Heart left ventricle (tissue), 16 donors: ENCODE data around the gene PAX2. TPM values are rescaled to one million over a fixed set of nuclear protein-coding genes. Genes with fewer than 3 reads are reported as not detected.
A peak's percentile ranks its signal among the peaks of the same experiment; 100 is the strongest.

Experiments used
- ATAC-seq, 4 donors: fragments of 200-7000 bp; cut with Tn5 transposase; one replicate each; pipeline ENCODE4 v1.9.1; 2020 to 2022; ENCODE audit warnings: moderate library complexity in 4 of 4, mild to moderate bottlenecking in 3 of 4, moderate number of reproducible peaks in 1 of 4
- DNase-seq, 5 donors: peaks; one replicate each; pipeline ENCODE4 v3.0.0-alpha.2; 2020
- H3K27ac ChIP-seq, 12 donors: fragments of 200-600 bp; sonication (generic) in 4 of 12; one replicate each; pipeline versions ENCODE4 v1.5.0 to v1.8.0; 2016 to 2022; ENCODE audit warnings: mild to moderate bottlenecking in 2 of 12
- H3K27me3 ChIP-seq, 9 donors: fragments of 200-600 bp; sonication (generic) in 2 of 9; one replicate each; pipeline versions ENCODE4 v1.5.1 to v1.8.0; 2016 to 2022; ENCODE audit warnings: mild to moderate bottlenecking in 3 of 9
- H3K36me3 ChIP-seq, 9 donors: fragments of 200-600 bp; sonication (generic) in 2 of 9; one replicate each; pipeline versions ENCODE4 v1.5.0 to v1.8.0; 2018 to 2022; ENCODE audit warnings: mild to moderate bottlenecking in 2 of 9
- H3K4me1 ChIP-seq, 12 donors: fragments of 200-600 bp; sonication (generic) in 4 of 12; one replicate each; pipeline versions ENCODE4 v1.5.0 to v1.8.0; 2016 to 2022; ENCODE audit warnings: mild to moderate bottlenecking in 3 of 12
- H3K4me3 ChIP-seq, 12 donors: fragments of 200-600 bp; sonication (generic) in 4 of 12; one replicate each; pipeline versions ENCODE4 v1.5.0 to v1.8.0; 2017 to 2022; ENCODE audit warnings: mild to moderate bottlenecking in 9 of 12, moderate library complexity in 4 of 12
- H3K9me3 ChIP-seq, 12 donors: fragments of 200-600 bp; sonication (generic) in 4 of 12; one replicate each; pipeline versions ENCODE4 v1.5.0 to v1.8.0; 2016 to 2022; ENCODE audit warnings: mild to moderate bottlenecking in 1 of 12
- POLR2A ChIP-seq, 2 donors: fragments of 450-650 bp; IDR thresholded peaks; one replicate each; pipeline ENCODE4 v1.6.1; 2017; ENCODE audit warnings: antibody characterized with exemption in 2 of 2, mild to moderate bottlenecking in 2 of 2, moderate library complexity in 2 of 2
- WGBS, 4 donors: extraction: QIAGEN DNeasy Blood & Tissue Kit in 2 of 4; methylation state at CpG; one replicate each; pipeline versions ENCODE4 v1.1.5 to v1.1.7; 2013 to 2018; 5-methylcytosine and 5-hydroxymethylcytosine counted together
- intact Hi-C, 10 donors: fragments of 100-400 bp; cut with DNase I; formaldehyde crosslinking; loops; one replicate each; pipeline versions ENCODE4 v1.11.1 to v1.14.2; 2022
- polyA plus RNA-seq, 2 donors: library from polyadenylated mRNA; stranded (reverse); fragments of 200-250 nt; gene quantifications; one replicate each; pipeline ENCODE4 v1.2.3, GENCODE V29; 2013
- total RNA-seq, 9 donors: library from RNA; depleted of rRNA in 2 of 9; stranded (reverse); fragments of >200 nt in 2 of 9; fragmentation: NEBNext Ultra II Directional in 3 of 9; extraction: Animal tissue kit (Norgen Biotek cat#: 25700) in 3 of 9; gene quantifications; one replicate each; pipeline versions ENCODE4 v1.1.0 to v1.2.4, GENCODE V29; 2016 to 2023
- TF ChIP-seq, protein P1 (sequence below), 12 donors: fragments of 200-600 bp; sonication (generic) in 4 of 12; IDR thresholded peaks; one replicate each; pipeline versions ENCODE4 v1.5.0 to v1.8.0; 2018 to 2022; ENCODE audit warnings: antibody characterized with exemption in 12 of 12, mild to moderate bottlenecking in 5 of 12
- donor health status: ischemic (EF 13 %, LVEDD 7.1; RV severe dilation, severe dysfunction).
- donor health status: healthy with polysubstance abuse.
- donor health status: DM: no; HTN: yes; CAD: no.
- donor health status: DM: no; HTN: no; CAD: no.
- donor health status: ischemic (EF 25% LVEDD 6.9; RV normal size, moderate dysfunction).
- donor health status: ischemic (EF 25% LVEDD 5.7; RV mildly dilated, moderate dysfunction).
- donor health status: healthy.
- donor health status: DM: yes; HTN: yes; CAD: no.
- donor health status: ischemic (EF 35%, LVEDD 5.7; RV mildly dilated, moderate dysfunction).
- donor health status: nonischemic (EF 11% LVEDD 7.7; RV severe dilation, severe dysfunction).
- donor health status: DM: yes; HTN: yes; CAD: no.
- donor health status: PGD.
- donor health status: ischemic (EF 29% LVEDD 5.4; RV normal size, mild dysfunction).
- donor health status: nonischemic (EF 23%, LVEDD 6.1; RV moderate dilation, normal function).

PAX2 gene
- total and polyA plus RNA-seq, 11 donors, result not detected

DNA sequence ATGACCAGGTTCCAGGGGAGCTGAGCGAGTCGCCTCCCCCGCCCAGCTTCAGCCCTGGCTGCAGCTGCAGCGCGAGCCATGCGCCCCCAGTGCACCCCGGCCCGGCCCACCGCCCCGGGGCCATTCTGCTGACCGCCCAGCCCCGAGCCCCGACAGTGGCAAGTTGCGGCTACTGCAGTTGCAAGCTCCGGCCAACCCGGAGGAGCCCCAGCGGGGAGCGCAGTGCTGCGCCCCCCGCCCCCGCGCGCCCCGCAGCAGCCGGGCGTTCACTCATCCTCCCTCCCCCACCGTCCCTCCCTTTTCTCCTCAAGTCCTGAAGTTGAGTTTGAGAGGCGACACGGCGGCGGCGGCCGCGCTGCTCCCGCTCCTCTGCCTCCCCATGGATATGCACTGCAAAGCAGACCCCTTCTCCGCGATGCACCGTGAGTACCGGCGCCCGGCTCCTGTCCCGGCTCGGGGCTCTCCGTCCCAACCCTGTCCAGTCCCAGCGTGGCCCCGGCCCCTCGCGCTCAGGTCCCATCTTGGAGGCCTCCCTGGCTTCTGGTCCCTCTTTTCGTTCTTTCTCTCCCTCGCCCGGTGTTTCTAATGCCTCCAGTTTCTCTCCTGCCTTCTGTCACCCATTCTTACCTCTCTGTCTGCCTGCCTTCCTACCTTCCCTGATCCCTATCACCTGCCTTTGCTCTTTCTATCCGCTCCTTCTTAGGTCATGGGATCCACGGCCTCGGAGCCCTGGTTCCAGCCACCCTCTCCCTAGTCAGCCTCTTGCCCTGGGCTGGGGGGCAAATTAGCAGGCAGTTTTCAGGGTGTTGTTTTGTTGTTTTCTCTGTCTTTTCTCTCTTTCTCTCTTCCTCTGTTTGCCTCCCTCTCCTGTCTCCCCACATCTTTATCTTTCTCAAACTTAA is 751 bp downstream of the PAX2 start:
- ATAC-seq (no peak), DNase-seq (no peak)
- Histone ChIP-seq H3K27me3 (peaks cover 76 to 100% (median 100%) of the 10 kb centered on the region in 9 donors), H3K9me3 (no peaks in the 10 kb centered on the region), H3K4me1 (peaks cover 0 to 70% (median 36%) of the 10 kb centered on the region in 12 donors), H3K36me3 (no peaks in the 10 kb centered on the region), H3K4me3 (peak overlapping the region in 11 of 12 donors; percentile 20 to 48 (median 37)), H3K27ac (no peak overlapping the region)
- intact Hi-C loops, result loop anchor here in 4 of 10 donors (10.0 kb wide), 1 partner anchor 181 kb away; no protein-coding TSS in a partner anchor
- 2 to 3% (median 2%) methylated on average over 25 to 54 of the region's 54 CpGs for WGBS, 4 donors
- no peak for TF ChIP-seq POLR2A (IDR thresholded peaks at IDR 0.05)
- TF ChIP-seq, protein P1, sequence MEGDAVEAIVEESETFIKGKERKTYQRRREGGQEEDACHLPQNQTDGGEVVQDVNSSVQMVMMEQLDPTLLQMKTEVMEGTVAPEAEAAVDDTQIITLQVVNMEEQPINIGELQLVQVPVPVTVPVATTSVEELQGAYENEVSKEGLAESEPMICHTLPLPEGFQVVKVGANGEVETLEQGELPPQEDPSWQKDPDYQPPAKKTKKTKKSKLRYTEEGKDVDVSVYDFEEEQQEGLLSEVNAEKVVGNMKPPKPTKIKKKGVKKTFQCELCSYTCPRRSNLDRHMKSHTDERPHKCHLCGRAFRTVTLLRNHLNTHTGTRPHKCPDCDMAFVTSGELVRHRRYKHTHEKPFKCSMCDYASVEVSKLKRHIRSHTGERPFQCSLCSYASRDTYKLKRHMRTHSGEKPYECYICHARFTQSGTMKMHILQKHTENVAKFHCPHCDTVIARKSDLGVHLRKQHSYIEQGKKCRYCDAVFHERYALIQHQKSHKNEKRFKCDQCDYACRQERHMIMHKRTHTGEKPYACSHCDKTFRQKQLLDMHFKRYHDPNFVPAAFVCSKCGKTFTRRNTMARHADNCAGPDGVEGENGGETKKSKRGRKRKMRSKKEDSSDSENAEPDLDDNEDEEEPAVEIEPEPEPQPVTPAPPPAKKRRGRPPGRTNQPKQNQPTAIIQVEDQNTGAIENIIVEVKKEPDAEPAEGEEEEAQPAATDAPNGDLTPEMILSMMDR (IDR thresholded peaks at IDR 0.05), result no peak

DNA sequence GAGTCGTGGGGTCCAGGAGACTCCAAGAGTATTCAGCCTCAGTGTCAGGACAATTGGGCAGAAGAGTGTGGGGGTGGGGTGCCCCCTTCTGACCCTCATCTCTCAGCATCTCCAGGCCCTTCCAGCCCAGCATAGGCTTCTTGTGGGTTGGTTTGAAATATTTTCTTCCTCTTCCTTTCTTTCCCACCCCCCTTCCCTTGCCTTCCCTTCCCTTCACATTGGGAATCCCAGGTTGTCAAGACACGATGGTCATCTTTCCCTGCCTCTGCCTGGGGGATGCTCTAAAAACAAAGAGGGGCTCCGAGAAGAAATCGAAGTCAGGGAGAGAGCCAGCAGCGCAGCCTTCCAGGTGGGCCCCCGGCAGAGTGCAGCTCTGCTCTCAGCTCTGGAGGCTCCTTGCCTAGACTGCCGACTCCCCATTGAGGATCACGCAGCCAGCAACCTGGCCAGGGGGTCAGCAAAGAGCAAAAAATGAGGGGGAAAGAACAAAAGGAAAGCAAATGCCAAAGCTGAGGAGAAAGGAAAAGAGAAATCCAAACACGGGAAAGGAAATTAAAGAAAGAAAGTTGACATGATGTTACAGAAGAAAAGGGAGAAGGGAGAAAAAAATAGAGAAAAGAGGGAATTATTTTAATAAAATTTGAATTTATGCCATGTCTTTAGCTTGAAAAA is 1.5 kb downstream of the PAX2 start:
- TF ChIP-seq, protein P1 (IDR thresholded peaks at IDR 0.05), result no peak
- TF ChIP-seq POLR2A (IDR thresholded peaks at IDR 0.05), result no peak
- no peaks in the 10 kb centered on the region for H3K36me3 ChIP-seq
- DNase-seq, result no peak
- no peak for ATAC-seq
- no peaks in the 10 kb centered on the region for H3K9me3 ChIP-seq
- H3K27me3 ChIP-seq, result peaks cover 73 to 100% (median 99%) of the 10 kb centered on the region in 9 donors
- no peak overlapping the region for H3K27ac ChIP-seq
- peak overlapping the region in 1 of 12 donors; percentile 12 for H3K4me3 ChIP-seq
- intact Hi-C loops, result loop anchor here in 4 of 10 donors (10.0 kb wide), 1 partner anchor 182 kb away; no protein-coding TSS in a partner anchor
- peaks cover 0 to 63% (median 36%) of the 10 kb centered on the region in 12 donors for H3K4me1 ChIP-seq
- 5 to 11% (median 5%) methylated on average over 9 of the region's 9 CpGs for WGBS, 4 donors

DNA sequence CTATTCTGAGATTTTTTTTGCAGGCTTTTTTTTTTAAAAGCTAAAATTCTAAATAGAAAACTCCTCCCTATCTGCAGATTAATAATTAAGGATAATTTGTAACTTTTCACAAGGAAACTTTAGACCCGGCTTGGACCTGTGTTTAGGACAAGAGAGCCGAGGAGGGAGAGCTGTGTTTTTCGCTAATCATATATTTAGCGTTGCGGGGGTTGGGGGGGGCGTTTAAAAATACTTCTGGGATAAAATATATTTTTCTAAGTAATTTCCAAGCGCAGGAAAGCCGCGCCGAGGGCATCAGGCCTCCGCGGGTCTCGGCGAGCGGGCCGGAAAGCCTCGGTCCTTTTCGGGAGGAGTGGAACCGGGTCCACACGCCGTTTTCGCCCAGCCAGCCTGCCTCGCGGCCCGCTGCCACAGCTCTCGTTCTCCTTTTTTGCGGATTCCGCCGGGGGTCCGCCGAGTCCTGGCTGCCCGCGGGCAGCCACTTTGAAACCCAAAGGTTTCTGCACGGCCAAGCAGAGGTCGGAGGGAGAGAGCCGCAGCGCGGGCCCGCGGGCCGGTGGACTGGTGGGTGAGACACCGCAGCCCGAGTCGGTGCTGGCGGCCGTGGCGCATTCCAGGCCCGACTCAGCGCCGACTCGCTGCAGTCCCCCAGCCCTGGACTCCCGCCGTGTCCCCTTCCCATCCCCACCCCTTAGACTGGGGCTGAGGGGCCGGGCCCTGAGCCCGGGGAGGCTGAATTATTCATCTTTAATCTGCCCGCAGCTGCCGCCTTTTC is 2.3 kb downstream of the PAX2 start:
- Histone ChIP-seq H3K9me3 (no peaks in the 10 kb centered on the region), H3K27me3 (peaks cover 71 to 100% (median 98%) of the 10 kb centered on the region in 9 donors), H3K4me1 (peaks cover 0 to 57% (median 36%) of the 10 kb centered on the region in 12 donors), H3K4me3 (peak overlapping the region in 9 of 12 donors; percentile 11 to 41 (median 27)), H3K36me3 (no peaks in the 10 kb centered on the region), H3K27ac (no peak overlapping the region)
- intact Hi-C loops, result loop anchor here in 4 of 10 donors (10.0 kb wide), 1 partner anchor 183 kb away; no protein-coding TSS in a partner anchor
- TF ChIP-seq, protein P1 (IDR thresholded peaks at IDR 0.05), result no peak
- TF ChIP-seq POLR2A (IDR thresholded peaks at IDR 0.05), result no peak
- no peak for DNase-seq
- no peak for ATAC-seq
- whole genome bisulfite sequencing, 4 donors, result 2 to 3% (median 3%) methylated on average over 43 to 57 of the region's 57 CpGs
